NCI-H524 treated with DMSO at 0.1 percent for 48 hours (cell line): Measurements from ENCODE around the gene SEMA6D.
"Not testable (repeated sequence)": the region's sequence is repeated elsewhere in the genome, so short reads cannot be mapped to it uniquely, and the experiment has no call there.

Experiments
- DNase-seq: peaks from one replicate; lab custom pipeline; 2025; lab: John Stamatoyannopoulos, UW

The SEMA6D gene

GRCh38 chr15:47718497-47719437, 1.5 kb downstream of the SEMA6D start:
- peak; percentile 26 for DNase-seq

- no peak for DNase-seq
These were observed 2.4 kb downstream of the SEMA6D start for GRCh38 chr15:47719730-47720129.

- no peak for DNase-seq
These were observed 3.2 kb downstream of the SEMA6D start for GRCh38 chr15:47720555-47720954.

- no peak for DNase-seq
These were observed 4.4 kb downstream of the SEMA6D start for GRCh38 chr15:47721676-47722075.

- no peak for DNase-seq
These were observed 7.0 kb downstream of the SEMA6D start for GRCh38 chr15:47724346-47724745.

GRCh38 chr15:47725051-47725450, 7.7 kb downstream of the SEMA6D start:
- DNase-seq: no peak

- no peak for DNase-seq
These were observed 8.6 kb downstream of the SEMA6D start for GRCh38 chr15:47725906-47726305.

GRCh38 chr15:47726399-47726823, 9.1 kb downstream of the SEMA6D start:
- DNase-seq: no peak

- DNase-seq: no peak
These were observed 9.8 kb downstream of the SEMA6D start for GRCh38 chr15:47727137-47727536.

GRCh38 chr15:47727676-47728075, 10.4 kb downstream of the SEMA6D start:
- no peak for DNase-seq

- DNase-seq: no peak
These were observed 11.1 kb downstream of the SEMA6D start for GRCh38 chr15:47728426-47728825.

- no peak for DNase-seq
These were observed 11.6 kb downstream of the SEMA6D start for GRCh38 chr15:47728886-47729285.

GRCh38 chr15:47731230-47731629, 13.9 kb downstream of the SEMA6D start:
- no peak for DNase-seq

- no peak for DNase-seq
These were observed 14.9 kb downstream of the SEMA6D start for GRCh38 chr15:47732248-47732647.

- no peak for DNase-seq
These were observed 15.8 kb downstream of the SEMA6D start for GRCh38 chr15:47733085-47733484.

GRCh38 chr15:47736143-47736786, 19.0 kb downstream of the SEMA6D start:
- no peak for DNase-seq

- DNase-seq: no peak
These were observed 20.2 kb downstream of the SEMA6D start for GRCh38 chr15:47737477-47737876.

- not testable (repeated sequence) for DNase-seq
These were observed 21.0 kb downstream of the SEMA6D start for GRCh38 chr15:47738144-47738825.

- no peak for DNase-seq
These were observed 23.8 kb downstream of the SEMA6D start for GRCh38 chr15:47741082-47741481.

- no peak for DNase-seq
These were observed 24.6 kb downstream of the SEMA6D start for GRCh38 chr15:47741907-47742306.

- DNase-seq: no peak
These were observed 25.0 kb downstream of the SEMA6D start for GRCh38 chr15:47742334-47742733.

GRCh38 chr15:47742742-47743141, 25.4 kb downstream of the SEMA6D start:
- no peak for DNase-seq

- no peak for DNase-seq
These were observed 26.1 kb downstream of the SEMA6D start for GRCh38 chr15:47743385-47743784.
